GM12875 (cell line): Measurements from ENCODE around the gene PSORS1C2.
A peak's percentile ranks its signal among the peaks of the same experiment; 100 is the strongest.

Source experiments
- H3K4me3 ChIP-seq: one replicate; pipeline ENCODE4 v1.5.1; 2011; ENCODE audit warnings: low read depth, low read length, control low read depth
- CTCF ChIP-seq: IDR thresholded peaks from 2 replicates; pipeline ENCODE4 v1.5.1; 2011; ENCODE audit warnings: low read depth, mild to moderate bottlenecking, control low read depth, inconsistent platforms, low read length, moderate library complexity, borderline replicate concordance; ENCODE audit not compliant: insufficient read depth

The PSORS1C2 gene

GRCh38 chr6:31157513-31158139 is 18.8 kb upstream of the PSORS1C2 start, which contains the start of gene CCHCR1:
Gene CCHCR1, minus strand, starts transcription at chr6:31157802. Its CDS starts 202 bp downstream, at chr6:31157600.
- TF ChIP-seq CTCF: no peak
- H3K4me3 ChIP-seq: peak within 1 kb of the TSS; percentile 69

- no peak overlapping the region for H3K4me3 ChIP-seq
- TF ChIP-seq CTCF: no peak
Measured at GRCh38 chr6:31156641-31157040, 17.8 kb upstream of the PSORS1C2 start.

- no peak overlapping the region for H3K4me3 ChIP-seq
- TF ChIP-seq CTCF: no peak
Measured at GRCh38 chr6:31154436-31154835, 15.6 kb upstream of the PSORS1C2 start.

GRCh38 chr6:31152781-31153180 is 13.9 kb upstream of the PSORS1C2 start:
- H3K4me3 ChIP-seq: no peak overlapping the region
- TF ChIP-seq CTCF: no peak

GRCh38 chr6:31149827-31150447 is 11.1 kb upstream of the PSORS1C2 start:
- no peak overlapping the region for H3K4me3 ChIP-seq
- no peak for TF ChIP-seq CTCF

- TF ChIP-seq CTCF: no peak
- H3K4me3 ChIP-seq: no peak overlapping the region
Measured at GRCh38 chr6:31145386-31145785, 6.5 kb upstream of the PSORS1C2 start.

GRCh38 chr6:31144970-31145340 is 6.1 kb upstream of the PSORS1C2 start:
- H3K4me3 ChIP-seq: no peak overlapping the region
- TF ChIP-seq CTCF: no peak
